GM21447 (cell line): ENCODE data around the gene CER1.
"Not testable (repeated sequence)": the region's sequence is repeated elsewhere in the genome, so short reads cannot be mapped to it uniquely, and the experiment has no call there.

Experiments
- ATAC-seq: cut with Tn5 transposase; IDR thresholded peaks from one replicate; pipeline ENCODE4 v1.9.1; 2021; ENCODE audit not compliant: unreplicated experiment

The CER1 gene

DNA sequence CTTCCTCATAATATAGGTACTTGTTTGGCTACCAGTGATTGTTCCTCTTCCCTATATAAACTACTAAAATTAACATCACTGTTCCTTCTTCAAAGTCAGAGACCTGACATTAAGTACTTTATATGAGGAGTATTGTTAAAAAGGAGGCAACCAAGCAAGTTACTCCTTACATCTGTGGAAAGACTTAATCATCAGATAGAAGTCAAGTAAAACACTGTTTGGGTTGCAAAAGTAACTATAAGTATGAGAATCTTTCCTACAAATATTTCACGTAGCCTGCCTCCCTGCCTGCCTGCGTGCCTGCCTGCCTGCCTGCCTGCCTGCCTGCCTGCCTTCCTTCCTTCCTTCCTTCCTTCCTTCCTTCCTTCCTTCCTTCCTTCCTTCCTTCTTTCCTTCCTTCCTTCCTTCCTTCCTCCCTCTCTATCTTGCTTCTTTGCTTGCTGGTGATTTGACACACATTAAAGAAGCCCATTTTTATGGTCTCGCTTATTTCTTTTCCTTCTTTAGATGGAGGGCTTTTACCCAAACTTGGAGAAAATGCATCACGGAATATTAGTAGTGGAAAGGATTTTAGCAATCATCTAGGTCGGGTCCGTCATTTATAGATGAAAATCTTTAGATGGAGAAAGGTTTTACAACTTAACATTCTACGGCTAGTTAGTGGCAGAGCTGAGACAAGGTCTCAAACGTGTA is 3.2 kb downstream of the CER1 start:
- ATAC-seq, result no peak

- no peak for ATAC-seq
Measured at GRCh38 chr9:14715102-14715501, 7.4 kb downstream of the CER1 start.

DNA sequence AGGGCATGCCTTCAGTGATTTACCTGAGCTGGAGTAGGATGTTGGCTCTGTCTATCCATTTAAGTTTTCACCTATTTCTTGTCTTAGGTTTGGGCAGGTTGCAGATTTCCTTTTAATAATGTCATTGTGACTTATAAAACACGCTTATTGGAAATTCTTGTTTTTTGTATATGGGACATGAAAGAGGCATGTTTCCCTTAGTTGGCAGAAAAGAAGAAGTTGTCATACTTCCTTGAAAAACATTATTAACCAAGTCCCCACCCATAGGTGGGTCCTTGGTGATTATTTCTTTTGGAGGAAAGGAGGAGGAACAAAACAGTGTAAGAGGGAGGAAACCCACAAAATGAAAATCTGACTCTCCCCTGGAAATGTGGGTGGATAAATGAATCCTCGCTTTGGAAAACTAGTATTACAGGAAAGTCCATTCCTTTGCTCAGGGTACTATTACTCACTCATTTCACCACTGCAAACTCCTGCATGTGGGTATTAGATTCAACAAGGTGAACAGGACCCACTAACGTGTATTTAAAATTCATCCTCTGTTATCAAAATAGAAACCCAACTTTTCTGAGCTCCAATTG is 9.3 kb downstream of the CER1 start:
- no peak for ATAC-seq

GRCh38 chr9:14710804-14711203 is 11.7 kb downstream of the CER1 start:
- ATAC-seq, result no peak

DNA sequence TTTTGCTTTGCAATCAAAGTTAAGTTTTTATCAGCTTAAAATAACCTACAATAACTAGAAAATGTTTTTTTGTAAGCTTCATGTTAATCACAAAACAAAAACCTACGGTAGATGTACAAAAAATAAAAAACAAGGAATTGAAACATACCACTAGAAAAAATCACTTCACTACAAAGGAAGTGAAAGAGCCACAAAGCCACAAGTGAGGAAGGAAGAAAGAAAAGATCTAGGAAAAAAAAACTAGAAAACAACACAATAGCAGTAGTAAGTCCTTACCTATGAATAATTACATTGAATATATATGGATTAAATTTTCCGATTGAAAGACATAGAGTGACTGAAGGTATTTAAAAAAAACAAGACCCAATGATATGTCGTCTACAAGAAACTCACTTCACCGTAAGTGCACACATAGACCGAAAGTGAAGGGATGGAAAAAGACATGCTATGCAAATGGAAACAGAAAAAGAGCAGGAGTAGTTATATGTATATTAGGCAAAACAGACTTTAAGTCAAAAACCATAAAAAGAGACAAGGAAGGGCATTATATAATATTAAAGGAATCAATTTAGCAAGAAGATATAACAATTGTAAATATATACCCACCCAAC is 15.9 kb downstream of the CER1 start:
- peak; percentile 73 for ATAC-seq

DNA sequence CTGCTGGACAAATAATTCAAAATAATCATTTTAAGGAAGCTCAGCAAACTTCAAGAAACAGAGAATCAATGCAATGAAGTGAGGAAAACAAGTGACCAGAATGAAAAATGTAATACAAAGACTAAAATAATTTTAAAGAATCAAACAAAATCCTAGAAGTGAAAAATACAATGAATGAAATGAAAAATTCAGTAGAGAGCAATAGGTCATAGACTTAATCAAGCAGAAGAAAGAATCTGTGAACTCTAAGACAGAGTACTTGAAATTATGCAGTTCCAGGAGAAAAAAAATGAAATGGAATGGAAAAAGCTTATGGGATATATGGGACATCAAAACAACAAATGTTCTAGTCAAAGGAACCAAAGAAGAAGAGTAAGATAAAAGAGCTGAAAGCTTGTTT is 17.5 kb downstream of the CER1 start:
- ATAC-seq, result no peak

- no peak for ATAC-seq
Measured at GRCh38 chr9:14704281-14704680, 18.3 kb downstream of the CER1 start.

DNA sequence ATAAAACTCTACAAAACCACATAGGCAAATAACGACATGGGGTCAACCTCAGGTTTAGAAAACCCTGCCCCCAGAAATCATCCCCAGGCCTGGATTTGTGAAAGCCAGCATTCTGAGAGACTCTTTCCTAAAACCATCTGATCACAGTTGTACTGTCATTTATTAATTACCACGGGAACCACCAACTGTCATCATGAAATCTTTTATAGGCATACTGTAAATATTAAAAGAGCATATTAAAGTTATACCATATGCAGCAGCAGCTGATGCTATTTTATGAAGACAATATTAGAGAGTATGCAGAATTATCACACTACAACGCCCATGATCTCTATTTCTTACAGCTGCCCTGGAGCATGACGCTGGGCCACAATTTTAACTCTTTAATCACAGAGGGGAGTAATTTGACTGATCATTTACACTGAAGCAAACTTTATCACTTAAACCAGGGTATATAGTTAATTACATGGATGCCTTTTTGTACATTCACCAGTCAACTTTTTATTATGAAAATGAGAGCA is 20.3 kb downstream of the CER1 start:
- ATAC-seq, result no peak

- ATAC-seq, result peak; percentile 68
Measured at GRCh38 chr9:14693251-14693861, 29.2 kb downstream of the CER1 start, which contains the start of gene ZDHHC21. TSS of gene ZDHHC21 (minus strand) at chr9:14693432. CDS start at chr9:14674340, 19,092 bp downstream.

DNA sequence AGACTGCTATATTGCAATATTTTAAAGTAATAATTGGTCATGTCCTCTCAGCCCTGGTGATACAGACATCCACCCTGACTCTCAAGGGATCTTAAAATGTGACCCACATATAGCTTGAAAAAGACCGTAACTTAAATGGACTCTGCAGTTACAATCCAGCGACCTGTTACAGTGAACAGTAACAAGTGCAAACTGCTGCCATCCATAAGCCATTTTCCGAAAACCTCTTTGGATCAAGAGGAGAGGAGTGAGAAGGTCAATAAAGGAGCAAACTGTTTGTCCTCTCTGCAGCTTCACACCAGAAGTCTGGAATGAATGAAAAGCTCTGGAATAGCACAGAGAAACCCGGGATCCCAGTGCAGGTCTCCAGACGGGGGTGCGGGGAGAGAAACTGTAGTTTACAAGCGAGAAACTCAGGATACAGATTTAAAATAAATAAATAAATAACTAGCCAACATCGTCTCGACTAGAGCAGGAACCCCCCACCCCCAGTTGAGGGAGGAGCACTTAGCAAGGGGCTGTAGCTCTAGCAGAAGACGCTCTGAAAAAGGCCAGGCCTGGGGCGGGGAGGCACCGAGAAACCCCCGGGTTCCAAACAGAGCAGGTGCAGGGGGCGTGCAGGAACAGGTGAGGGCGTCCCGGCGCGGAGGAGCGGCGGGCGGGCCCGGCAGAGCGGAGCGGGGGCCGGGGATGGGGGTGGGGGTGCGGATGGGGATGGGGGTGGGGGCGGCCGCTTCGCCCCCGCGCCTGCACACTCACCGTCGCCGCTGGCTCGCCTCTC is 29.9 kb downstream of the CER1 start:
- ATAC-seq, result peak; percentile 43

DNA sequence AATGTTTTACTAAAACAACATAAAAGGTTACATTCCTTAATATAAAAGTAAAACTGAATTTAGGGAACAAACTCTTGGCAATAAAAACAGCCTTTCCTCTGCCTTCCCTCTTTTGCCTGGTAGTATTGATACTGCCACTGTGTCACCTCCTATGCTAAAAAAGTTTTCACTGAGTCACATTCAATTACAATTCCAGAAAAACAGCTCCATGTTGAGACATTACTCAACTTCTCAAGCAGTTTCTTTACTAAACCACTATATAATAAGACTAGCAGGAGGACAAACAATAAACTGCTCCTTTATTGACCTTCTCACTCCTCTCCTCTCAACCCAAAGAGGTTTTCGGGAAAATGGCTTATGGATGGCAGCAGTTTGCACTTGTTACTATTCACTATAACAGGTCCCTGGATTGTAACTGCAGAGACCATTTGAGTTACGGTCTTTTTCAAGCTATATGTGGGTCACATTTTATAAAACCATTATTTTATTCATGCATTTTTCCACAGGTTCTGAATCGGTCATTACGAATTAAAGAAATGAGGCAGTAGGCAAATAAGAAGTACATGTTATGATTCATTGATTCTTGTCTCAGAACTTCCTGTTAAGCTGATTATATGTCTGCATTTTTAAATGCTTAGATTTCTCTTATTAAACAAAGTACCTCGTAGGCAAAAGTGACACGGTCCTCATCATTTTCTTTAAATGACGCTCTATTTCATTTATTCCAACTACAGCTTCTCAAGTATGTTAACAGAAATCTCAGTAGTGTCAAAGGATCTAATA is 31.4 kb downstream of the CER1 start:
- ATAC-seq, result no peak

DNA sequence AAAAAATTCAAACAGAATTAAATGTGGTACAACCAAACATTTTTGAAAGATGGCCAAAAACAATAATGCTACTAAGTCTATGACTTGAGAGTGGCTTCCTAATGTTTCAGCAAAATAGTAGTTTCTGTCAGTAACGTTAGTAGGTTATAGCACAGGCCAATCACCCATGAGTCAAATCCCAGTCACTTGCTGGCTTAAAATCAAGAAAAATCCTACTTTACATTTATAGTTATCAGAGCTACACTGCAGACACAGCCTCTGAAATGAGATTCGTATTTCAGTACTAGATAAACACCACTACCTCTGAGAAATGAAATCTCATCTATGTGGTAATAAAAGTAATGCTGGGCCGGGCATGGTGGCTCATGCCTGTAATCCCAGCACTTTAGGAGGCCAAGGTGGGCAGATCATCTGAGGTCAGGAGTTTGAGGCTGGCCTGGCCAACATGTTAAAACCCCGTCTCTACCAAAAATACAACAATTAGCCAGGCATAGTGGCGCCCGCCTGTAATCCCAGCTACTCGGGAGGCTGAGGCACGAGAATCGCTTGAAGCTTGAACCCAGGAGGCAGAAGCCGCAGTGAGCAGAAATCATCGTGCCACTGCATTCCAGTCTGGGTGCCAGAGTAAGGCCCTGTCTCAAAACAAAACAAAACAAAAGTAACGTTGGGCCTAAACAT is 35.4 kb downstream of the CER1 start:
- ATAC-seq, result no peak

GRCh38 chr9:14686168-14686567 is 36.4 kb downstream of the CER1 start:
- ATAC-seq, result no peak

DNA sequence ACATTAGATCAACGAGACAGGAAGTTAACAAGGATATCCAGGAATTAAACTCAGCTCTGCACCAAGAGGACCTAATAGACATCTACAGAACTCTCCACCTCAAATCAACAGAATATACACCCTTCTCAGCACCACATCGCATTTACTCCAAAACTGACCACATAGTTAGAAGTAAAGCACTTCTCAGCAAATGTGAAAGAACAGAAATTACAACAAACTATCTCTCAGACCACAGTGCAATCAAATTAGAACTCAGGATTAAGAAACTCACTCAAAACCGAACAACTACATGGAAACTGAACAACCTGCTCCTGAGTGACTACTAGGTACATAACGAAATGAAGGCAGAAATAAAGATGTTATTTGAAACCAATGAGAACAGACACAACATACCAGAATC is 39.9 kb downstream of the CER1 start:
- not testable (repeated sequence) for ATAC-seq

DNA sequence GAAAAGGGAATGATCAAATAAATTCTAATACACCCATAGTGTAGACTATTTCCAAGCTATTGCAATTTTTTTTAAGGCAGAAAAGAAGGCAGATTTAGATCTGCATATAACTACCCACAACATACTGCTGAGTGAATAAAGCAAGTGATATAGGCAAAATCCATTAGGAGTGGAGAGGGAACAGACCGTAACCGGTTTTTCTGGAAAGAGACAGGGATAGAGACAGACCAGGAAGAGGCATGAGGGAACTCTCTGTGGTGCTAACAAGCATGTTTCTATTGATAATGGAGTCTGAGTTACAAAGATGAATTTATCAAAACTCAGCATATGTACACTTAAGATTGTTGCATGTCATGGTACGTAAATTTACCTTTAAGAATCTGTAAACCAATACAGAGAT is 43.8 kb downstream of the CER1 start:
- no peak for ATAC-seq

GRCh38 chr9:14677872-14678271 is 44.7 kb downstream of the CER1 start:
- ATAC-seq, result no peak

DNA sequence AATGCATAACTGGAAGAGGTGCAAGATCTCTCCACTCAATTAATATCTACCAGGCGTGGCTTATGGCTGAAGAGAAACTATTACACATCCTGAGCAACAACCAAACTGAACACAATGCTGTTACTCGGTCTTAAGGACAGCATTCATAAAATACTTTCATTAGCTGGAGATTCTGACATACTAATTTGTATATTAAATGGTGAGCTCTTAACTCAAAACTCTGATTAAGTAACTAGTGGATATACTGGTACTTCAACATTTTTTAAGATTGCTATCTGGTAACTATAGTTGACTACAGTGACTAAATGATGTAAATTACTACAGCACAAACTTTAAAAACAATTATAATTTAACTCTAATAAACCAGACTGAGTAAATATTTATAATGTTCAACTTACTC is 45.1 kb downstream of the CER1 start:
- no peak for ATAC-seq

DNA sequence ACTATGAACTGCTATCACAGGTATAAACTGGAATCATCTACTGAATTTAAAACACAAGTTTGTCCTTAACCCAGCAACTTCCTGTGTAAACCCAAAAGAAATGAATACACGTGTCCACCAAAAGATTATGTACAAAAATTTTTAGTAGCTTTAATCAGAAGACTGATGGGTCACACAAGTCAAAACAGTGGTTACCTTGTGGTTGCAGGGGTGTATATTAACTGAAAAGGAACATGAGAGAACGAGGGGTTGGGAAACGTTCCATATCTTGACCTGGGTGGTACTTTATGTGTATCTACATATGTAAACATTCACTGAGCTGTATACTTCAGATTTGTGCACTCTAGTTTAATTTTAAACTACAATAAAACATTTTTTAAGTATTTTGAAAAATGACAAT is 47.9 kb downstream of the CER1 start:
- no peak for ATAC-seq

- ATAC-seq, result no peak
Measured at GRCh38 chr9:14671377-14671776, 51.2 kb downstream of the CER1 start.

GRCh38 chr9:14670718-14671117 is 51.8 kb downstream of the CER1 start:
- no peak for ATAC-seq
